ENCODE data around the gene SOD3. TPM values are rescaled to one million over a fixed set of nuclear protein-coding genes. Genes with fewer than 3 reads are reported as not detected.
A peak's percentile ranks its signal among the peaks of the same experiment; 100 is the strongest.

The SOD3 gene
- total RNA-seq, 1 donor from 2014 or later, result 8.6 TPM

GRCh38 chr4:24751926-24752539 is 43.3 kb upstream of the SOD3 start:
- Mint-ChIP-seq H3K4me1 (ENCODE audit: low read depth, unreplicated experiment) (peaks cover 6% of the 10 kb centered on the region), H3K27ac (ENCODE audit: unreplicated experiment) (no peak overlapping the region), H3K27me3 (ENCODE audit: low read depth, unreplicated experiment) (no peaks in the 10 kb centered on the region), H3K36me3 (ENCODE audit: low read depth, unreplicated experiment) (peaks cover 3% of the 10 kb centered on the region), H3K9me3 (ENCODE audit: unreplicated experiment) (peaks cover 14% of the 10 kb centered on the region), H3K4me3 (ENCODE audit: unreplicated experiment) (no peak overlapping the region)
- no peak for TF ChIP-seq EZH2 (IDR thresholded peaks at IDR 0.05; ENCODE audit: insufficient read depth, low read length)
- TF ChIP-seq, protein P1, sequence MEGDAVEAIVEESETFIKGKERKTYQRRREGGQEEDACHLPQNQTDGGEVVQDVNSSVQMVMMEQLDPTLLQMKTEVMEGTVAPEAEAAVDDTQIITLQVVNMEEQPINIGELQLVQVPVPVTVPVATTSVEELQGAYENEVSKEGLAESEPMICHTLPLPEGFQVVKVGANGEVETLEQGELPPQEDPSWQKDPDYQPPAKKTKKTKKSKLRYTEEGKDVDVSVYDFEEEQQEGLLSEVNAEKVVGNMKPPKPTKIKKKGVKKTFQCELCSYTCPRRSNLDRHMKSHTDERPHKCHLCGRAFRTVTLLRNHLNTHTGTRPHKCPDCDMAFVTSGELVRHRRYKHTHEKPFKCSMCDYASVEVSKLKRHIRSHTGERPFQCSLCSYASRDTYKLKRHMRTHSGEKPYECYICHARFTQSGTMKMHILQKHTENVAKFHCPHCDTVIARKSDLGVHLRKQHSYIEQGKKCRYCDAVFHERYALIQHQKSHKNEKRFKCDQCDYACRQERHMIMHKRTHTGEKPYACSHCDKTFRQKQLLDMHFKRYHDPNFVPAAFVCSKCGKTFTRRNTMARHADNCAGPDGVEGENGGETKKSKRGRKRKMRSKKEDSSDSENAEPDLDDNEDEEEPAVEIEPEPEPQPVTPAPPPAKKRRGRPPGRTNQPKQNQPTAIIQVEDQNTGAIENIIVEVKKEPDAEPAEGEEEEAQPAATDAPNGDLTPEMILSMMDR (IDR thresholded peaks at IDR 0.05; ENCODE audit: insufficient read depth, low read depth, low read length), result no peak
- FAIRE-seq (no peak), DNase-seq (ENCODE audit: low read depth) (no peak)
- H2AFZ ChIP-seq (ENCODE audit: low read depth, low read length), result no peak overlapping the region
- H3K36me3 ChIP-seq (ENCODE audit: insufficient read depth, low read length), result no peaks in the 10 kb centered on the region
- H3K9me3 ChIP-seq (ENCODE audit: insufficient read depth, low read depth, low read length), result no peaks in the 10 kb centered on the region
- H3K4me2 ChIP-seq (ENCODE audit: low read length), result no peak overlapping the region
- H3K4me3 ChIP-seq (ENCODE audit: insufficient read depth, low read depth, low read length), result no peak overlapping the region
- no peak overlapping the region for H3K9ac ChIP-seq (ENCODE audit: low read length)
- H3K27ac ChIP-seq (ENCODE audit: low read depth, low read length), result no peak overlapping the region
- H3K4me1 ChIP-seq (ENCODE audit: insufficient read depth, low read length), result no peaks in the 10 kb centered on the region
- H4K20me1 ChIP-seq (ENCODE audit: insufficient read depth, low read length), result no peaks in the 10 kb centered on the region
- no peaks in the 10 kb centered on the region for H3K79me2 ChIP-seq (ENCODE audit: insufficient read depth, low read length)
- no peaks in the 10 kb centered on the region for H3K27me3 ChIP-seq (ENCODE audit: insufficient read depth, low read length)

DNA sequence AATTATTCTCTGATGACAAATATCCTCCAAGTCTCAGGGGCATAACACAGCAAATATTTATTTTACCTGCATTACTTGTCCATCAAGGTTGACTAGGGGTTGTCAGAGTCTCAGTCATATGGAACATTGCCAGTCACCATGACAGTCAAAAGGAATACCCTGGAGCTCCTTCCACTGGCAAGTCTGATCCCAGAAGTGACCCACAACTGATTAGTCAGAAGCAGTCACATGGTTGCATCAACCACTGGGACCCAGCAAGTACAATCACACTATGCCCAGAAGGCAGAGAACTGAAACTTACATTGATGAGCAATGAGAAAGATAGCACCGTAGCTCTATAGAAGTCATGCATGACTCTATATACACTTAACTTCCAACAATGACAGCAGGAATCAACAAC is 41.9 kb upstream of the SOD3 start:
- Histone ChIP-seq H3K27ac (ENCODE audit: low read depth, low read length) (no peak overlapping the region), H2AFZ (ENCODE audit: low read depth, low read length) (no peak overlapping the region), H3K36me3 (ENCODE audit: insufficient read depth, low read length) (no peaks in the 10 kb centered on the region), H4K20me1 (ENCODE audit: insufficient read depth, low read length) (no peaks in the 10 kb centered on the region), H3K79me2 (ENCODE audit: insufficient read depth, low read length) (no peaks in the 10 kb centered on the region), H3K27me3 (ENCODE audit: insufficient read depth, low read length) (no peaks in the 10 kb centered on the region), H3K9ac (ENCODE audit: low read length) (no peak overlapping the region), H3K4me3 (ENCODE audit: insufficient read depth, low read depth, low read length) (no peak overlapping the region), H3K9me3 (ENCODE audit: insufficient read depth, low read depth, low read length) (no peaks in the 10 kb centered on the region), H3K4me2 (ENCODE audit: low read length) (no peak overlapping the region), H3K4me1 (ENCODE audit: insufficient read depth, low read length) (no peaks in the 10 kb centered on the region)
- H3K36me3 Mint-ChIP-seq (ENCODE audit: low read depth, unreplicated experiment), result peaks cover 3% of the 10 kb centered on the region
- H3K27ac Mint-ChIP-seq (ENCODE audit: unreplicated experiment), result no peak overlapping the region
- H3K27me3 Mint-ChIP-seq (ENCODE audit: low read depth, unreplicated experiment), result no peaks in the 10 kb centered on the region
- H3K4me3 Mint-ChIP-seq (ENCODE audit: unreplicated experiment), result no peak overlapping the region
- H3K4me1 Mint-ChIP-seq (ENCODE audit: low read depth, unreplicated experiment), result peaks cover 6% of the 10 kb centered on the region
- peaks cover 16% of the 10 kb centered on the region for H3K9me3 Mint-ChIP-seq (ENCODE audit: unreplicated experiment)
- no peak for FAIRE-seq
- no peak for DNase-seq (ENCODE audit: low read depth)
- TF ChIP-seq EZH2 (IDR thresholded peaks at IDR 0.05; ENCODE audit: insufficient read depth, low read length), result no peak
- TF ChIP-seq, protein P1 (IDR thresholded peaks at IDR 0.05; ENCODE audit: insufficient read depth, low read depth, low read length), result no peak

DNA sequence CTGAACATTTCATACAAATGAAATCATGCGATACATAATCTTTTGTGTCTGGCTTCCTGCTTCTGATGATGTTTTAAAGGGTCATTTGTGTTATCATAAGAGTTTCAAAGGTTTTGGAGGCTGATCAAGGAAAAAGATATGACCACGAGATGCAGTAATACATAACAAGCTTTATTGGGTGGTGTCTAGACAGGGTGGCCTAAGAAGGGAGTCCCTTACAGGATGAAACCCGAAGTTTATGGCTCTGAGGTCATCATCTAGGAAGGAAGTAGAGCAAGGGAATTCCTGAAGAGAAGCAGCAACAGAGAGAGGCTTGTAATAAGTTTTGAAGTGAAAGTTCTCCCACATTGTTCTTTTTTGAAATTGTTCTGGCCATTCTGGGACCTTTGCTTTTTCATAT is 40.8 kb upstream of the SOD3 start:
- H3K4me3 Mint-ChIP-seq (ENCODE audit: unreplicated experiment), result no peak overlapping the region
- no peak overlapping the region for H3K4me3 ChIP-seq (ENCODE audit: insufficient read depth, low read depth, low read length)
- H2AFZ ChIP-seq (ENCODE audit: low read depth, low read length), result no peak overlapping the region
- H3K36me3 Mint-ChIP-seq (ENCODE audit: low read depth, unreplicated experiment), result peaks cover 3% of the 10 kb centered on the region
- peak overlapping the region; percentile 4 for H3K27ac Mint-ChIP-seq (ENCODE audit: unreplicated experiment)
- H3K4me1 Mint-ChIP-seq (ENCODE audit: low read depth, unreplicated experiment), result peaks cover 6% of the 10 kb centered on the region
- H3K79me2 ChIP-seq (ENCODE audit: insufficient read depth, low read length), result no peaks in the 10 kb centered on the region
- H3K27me3 Mint-ChIP-seq (ENCODE audit: low read depth, unreplicated experiment), result no peaks in the 10 kb centered on the region
- H3K9ac ChIP-seq (ENCODE audit: low read length), result no peak overlapping the region
- H3K9me3 Mint-ChIP-seq (ENCODE audit: unreplicated experiment), result peaks cover 16% of the 10 kb centered on the region
- H3K27me3 ChIP-seq (ENCODE audit: insufficient read depth, low read length), result no peaks in the 10 kb centered on the region
- H4K20me1 ChIP-seq (ENCODE audit: insufficient read depth, low read length), result no peaks in the 10 kb centered on the region
- no peaks in the 10 kb centered on the region for H3K36me3 ChIP-seq (ENCODE audit: insufficient read depth, low read length)
- H3K9me3 ChIP-seq (ENCODE audit: insufficient read depth, low read depth, low read length), result no peaks in the 10 kb centered on the region
- no peak overlapping the region for H3K4me2 ChIP-seq (ENCODE audit: low read length)
- no peak overlapping the region for H3K27ac ChIP-seq (ENCODE audit: low read depth, low read length)
- no peaks in the 10 kb centered on the region for H3K4me1 ChIP-seq (ENCODE audit: insufficient read depth, low read length)
- no peak for FAIRE-seq
- DNase-seq (ENCODE audit: low read depth), result no peak
- TF ChIP-seq, protein P1 (IDR thresholded peaks at IDR 0.05; ENCODE audit: insufficient read depth, low read depth, low read length), result no peak
- no peak for TF ChIP-seq EZH2 (IDR thresholded peaks at IDR 0.05; ENCODE audit: insufficient read depth, low read length)

Measured in astrocyte (in vitro differentiated cells and primary cell).